Lung microvascular endothelial cell (primary cell): ENCODE measurements around the gene TMEM63B. TPM values are rescaled to one million over a fixed set of nuclear protein-coding genes. Genes with fewer than 3 reads are reported as not detected.
"Not testable (repeated sequence)": the region's sequence is repeated elsewhere in the genome, so short reads cannot be mapped to it uniquely, and the experiment has no call there.

Source experiments
- DNase-seq, 2 donors: peaks; one replicate each; pipeline versions ENCODE4 v3.0.0 to v3.0.0-alpha.2; 2010; ENCODE audit warnings: low read depth in 2 of 2
- total RNA-seq: library from RNA; depleted of rRNA; stranded (reverse); fragments of >200 nt; gene quantifications from 2 replicates; pipeline ENCODE4 v1.2.1, GENCODE V29; 2014

TMEM63B gene
- total RNA-seq, 1 donor from 2014 or later: 21.2 TPM

GRCh38 chr6:44144536-44144935, 17.2 kb downstream of the TMEM63B start:
- DNase-seq: not testable (repeated sequence)

GRCh38 chr6:44145839-44146238, 18.5 kb downstream of the TMEM63B start:
- DNase-seq: no peak

GRCh38 chr6:44146685-44147084, 19.3 kb downstream of the TMEM63B start:
- DNase-seq: no peak

GRCh38 chr6:44147256-44147655, 19.9 kb downstream of the TMEM63B start:
- DNase-seq: no peak

GRCh38 chr6:44148306-44148705, 21.0 kb downstream of the TMEM63B start:
- no peak for DNase-seq

- no peak for DNase-seq
These were observed 22.1 kb downstream of the TMEM63B start for GRCh38 chr6:44149369-44150012.

GRCh38 chr6:44150317-44150917, 23.1 kb downstream of the TMEM63B start:
- no peak for DNase-seq

- DNase-seq: peak; percentile 73 to 83
These were observed 24.2 kb downstream of the TMEM63B start for GRCh38 chr6:44151348-44152108.

GRCh38 chr6:44152109-44152461, 24.7 kb downstream of the TMEM63B start:
- DNase-seq: no peak

GRCh38 chr6:44152533-44152932, 25.2 kb downstream of the TMEM63B start:
- no peak for DNase-seq

- no peak for DNase-seq
These were observed 26.7 kb downstream of the TMEM63B start for GRCh38 chr6:44154067-44154466.

- no peak for DNase-seq
These were observed 29.3 kb downstream of the TMEM63B start for GRCh38 chr6:44156494-44157151.

- DNase-seq: no peak
These were observed 29.8 kb downstream of the TMEM63B start for GRCh38 chr6:44157152-44157521.

- no peak for DNase-seq
These were observed 31.4 kb downstream of the TMEM63B start, which contains the start of gene CAPN11 for GRCh38 chr6:44158770-44159228. Gene CAPN11, plus strand, starts transcription at chr6:44158820. Its CDS starts 29 bp downstream, at chr6:44158849.

GRCh38 chr6:44161997-44162338, 34.6 kb downstream of the TMEM63B start:
- peak in 1 of 2 donors; percentile 29 for DNase-seq

GRCh38 chr6:44162876-44163625, 35.7 kb downstream of the TMEM63B start:
- peak in 1 of 2 donors; percentile 38 for DNase-seq

GRCh38 chr6:44166116-44166515, 38.8 kb downstream of the TMEM63B start:
- DNase-seq: no peak

- no peak for DNase-seq
These were observed 39.3 kb downstream of the TMEM63B start for GRCh38 chr6:44166591-44167184.

GRCh38 chr6:44167567-44167966, 40.2 kb downstream of the TMEM63B start:
- no peak for DNase-seq

GRCh38 chr6:44169154-44169553, 41.8 kb downstream of the TMEM63B start:
- DNase-seq: no peak
